ENCODE measurements around the gene TBC1D23.
"Not testable (repeated sequence)": the region's sequence is repeated elsewhere in the genome, so short reads cannot be mapped to it uniquely, and the experiment has no call there.

The TBC1D23 gene

DNA sequence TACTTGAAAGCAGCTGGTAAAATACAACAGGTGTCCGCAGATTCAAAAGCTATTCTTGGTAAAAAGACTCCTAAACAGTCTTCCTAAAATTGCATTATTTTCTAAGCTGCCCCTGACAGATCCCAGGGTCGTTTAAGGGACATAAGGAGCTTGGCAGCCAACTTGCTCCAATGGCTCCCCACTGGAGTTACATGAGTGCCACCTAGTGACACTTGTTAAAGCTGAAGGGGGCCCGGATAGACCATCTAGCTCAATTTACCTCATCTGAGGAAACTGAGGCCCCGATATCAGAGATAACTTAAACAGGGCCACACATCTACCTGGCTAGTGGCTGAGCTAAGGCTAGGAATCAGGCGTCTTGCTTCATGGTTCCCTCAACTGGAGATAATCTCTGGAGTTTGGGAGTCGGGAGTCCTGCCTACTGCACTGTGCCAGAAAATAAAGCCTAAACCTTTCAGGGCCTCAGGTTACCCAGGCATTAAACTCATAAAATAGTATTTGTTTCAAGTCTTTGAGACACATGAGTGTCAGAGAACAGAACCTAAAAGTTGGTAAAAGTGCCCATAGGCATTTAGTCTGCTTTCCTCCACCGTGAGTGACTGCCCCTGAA, 6.5 kb upstream of the TBC1D23 start:
- DNase-seq, result peak; percentile 54

DNA sequence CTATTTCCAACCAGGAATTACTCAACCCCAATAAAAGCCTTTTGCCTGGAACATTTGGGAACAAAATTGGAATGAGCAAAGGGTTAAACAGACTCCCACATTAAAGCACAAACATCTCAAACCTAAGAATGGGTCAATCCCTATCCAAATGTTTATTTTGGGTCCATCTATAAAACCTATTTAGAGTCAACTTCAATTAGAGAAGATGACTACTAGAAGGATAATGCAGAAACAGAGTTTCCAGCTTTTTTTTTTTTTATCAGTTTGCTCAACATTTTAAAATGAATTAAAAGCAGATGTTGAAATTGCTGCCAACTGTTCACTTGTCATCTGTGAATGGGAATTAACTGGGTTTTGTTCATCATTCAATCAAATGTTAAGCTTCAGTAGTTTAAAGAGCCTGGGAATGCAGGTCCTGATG, 4.1 kb upstream of the TBC1D23 start:
- DNase-seq, result no peak

DNA sequence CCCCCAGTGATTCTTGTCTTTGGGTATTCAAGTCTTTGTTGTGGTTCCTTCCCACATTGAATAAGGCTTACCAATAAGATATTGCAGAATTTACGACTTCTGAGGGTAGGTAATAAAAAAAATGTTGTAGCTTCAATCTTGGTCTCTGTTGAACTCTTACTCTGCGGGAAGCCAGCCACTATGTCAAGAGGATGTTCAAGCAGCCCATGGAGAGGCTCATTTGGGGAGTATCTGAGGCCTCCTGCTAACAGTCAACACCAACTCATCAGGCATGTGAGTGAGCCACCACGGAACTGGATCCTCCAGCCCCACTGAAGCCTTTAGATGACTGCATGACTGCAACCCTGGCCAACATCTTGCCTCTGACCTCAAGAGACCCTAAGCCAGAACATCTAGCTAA, 3.2 kb upstream of the TBC1D23 start:
- no peak for DNase-seq

DNA sequence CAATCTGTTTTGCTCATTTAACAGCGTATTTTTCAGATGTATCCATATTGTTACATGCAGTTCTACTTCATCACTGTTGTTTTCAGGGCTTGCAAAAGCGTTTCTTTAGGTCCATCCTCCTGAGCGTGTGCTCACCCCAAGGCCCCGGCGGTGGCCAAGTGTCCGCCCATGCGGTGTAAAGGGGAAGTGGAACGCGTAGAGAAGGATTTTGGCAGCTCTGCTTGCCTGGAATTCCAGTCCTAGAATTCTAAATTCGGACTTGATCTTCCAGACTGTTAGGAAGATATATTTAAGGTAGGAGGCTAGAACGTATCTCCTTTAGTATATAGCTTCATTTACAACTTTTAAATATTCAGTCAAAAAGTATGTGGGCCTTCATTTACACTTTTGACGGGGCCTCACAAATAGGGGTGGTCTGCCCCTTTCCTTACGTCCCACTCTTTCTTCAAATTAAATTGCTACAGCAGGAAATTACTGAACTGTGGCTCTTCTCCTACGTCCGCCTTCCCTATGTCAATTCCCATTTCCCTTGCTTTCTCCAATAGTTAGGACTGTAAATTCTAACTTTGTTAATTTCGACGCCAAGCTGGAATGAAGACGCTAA, 609 bp upstream of the TBC1D23 start:
- no peak for DNase-seq

DNA sequence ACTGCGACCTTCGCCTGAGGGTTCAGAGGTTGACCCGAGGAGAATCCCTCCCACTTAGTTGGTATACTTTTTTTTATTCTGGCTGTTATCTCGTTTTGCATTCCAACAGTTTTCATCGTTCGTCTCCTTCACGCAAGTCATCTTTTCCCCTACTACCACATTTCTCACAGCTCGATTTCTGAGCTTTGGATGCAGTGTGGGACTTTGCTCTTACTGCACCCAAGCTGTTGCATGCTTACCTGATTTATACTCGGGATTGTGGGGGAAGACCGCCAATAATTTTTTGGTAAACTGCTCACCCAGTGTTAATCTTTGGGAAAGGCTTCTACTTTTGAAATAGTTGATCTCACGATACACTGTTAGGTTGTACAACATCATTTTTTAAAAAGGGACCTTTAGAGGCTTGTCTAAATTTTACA, 702 bp downstream of the TBC1D23 start:
- DNase-seq, result no peak

DNA sequence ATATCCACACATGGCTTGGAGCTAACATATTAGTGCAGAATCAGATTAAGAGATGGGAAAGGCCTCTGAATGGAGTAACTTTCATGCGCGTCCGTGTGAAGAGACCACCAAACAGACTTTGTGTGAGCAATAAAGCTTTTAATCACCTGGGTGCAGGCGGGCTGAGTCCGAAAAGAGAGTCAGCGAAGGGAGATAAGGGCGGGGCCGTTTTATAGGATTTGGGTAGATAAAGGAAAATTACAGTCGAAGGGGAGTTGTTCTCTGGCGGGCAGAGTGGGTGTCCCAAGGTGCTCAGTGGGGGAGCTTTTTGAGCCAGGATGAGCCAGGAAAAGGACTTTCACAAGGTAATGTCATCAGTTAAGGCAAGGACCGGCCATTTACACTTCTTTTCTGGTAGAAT, 2.1 kb downstream of the TBC1D23 start:
- DNase-seq, result not testable (repeated sequence)

DNA sequence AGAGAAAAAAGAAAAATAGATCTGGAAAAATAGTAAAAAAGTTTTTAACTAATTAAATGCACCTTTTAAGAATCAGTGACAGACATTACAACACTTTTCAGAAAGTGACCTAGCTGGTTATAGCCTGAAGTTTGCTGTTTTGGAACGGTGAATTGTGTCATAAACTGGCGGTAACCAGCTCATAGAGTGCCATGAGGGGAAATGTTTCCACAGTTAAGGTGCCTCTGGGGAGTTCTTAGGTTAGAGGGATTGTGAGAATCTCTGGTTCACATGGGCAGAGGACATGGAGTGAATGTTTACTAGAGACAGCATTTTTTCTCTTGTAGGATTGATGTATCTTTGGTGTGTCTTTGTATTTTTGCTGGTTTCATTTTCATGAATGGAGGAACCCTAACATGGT, 2.8 kb downstream of the TBC1D23 start:
- DNase-seq, result no peak

DNA sequence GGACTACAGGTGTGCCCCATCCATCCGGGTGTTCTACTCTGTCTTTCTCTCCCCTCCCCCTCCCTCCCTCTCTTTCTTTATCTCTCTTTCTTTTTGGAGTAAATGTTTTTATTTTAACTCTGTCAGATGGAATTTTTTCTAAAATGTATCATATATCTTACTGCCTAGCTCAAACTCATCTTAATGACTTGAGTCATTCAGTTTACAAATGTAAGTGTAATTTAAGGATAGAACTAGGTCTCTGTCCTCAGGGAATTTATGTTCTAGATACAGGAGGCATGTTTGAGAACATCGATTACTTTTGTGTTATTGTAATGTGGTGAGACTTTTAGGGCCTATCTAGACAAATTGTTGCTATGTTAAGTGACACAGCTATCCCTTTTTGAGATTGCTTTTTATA, 3.5 kb downstream of the TBC1D23 start:
- no peak for DNase-seq

DNA sequence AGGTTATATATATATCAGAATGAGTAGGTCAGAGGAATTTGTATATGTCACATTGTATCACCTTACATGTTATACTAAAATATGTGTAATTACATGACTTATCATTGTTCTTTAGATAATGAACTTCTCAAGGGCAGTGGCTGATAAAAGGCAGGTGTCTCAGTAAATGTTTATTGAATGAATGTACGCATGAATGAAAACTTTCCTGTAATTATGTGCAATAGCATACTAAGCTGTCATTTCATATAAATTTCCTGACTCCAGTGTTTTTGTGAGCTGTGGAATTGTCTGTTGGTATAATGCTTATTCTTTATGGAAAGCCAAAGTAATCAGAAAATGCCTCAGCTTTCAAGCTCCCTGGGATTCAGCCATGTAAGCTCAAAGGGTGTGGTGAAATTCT, 4.2 kb downstream of the TBC1D23 start:
- no peak for DNase-seq

DNA sequence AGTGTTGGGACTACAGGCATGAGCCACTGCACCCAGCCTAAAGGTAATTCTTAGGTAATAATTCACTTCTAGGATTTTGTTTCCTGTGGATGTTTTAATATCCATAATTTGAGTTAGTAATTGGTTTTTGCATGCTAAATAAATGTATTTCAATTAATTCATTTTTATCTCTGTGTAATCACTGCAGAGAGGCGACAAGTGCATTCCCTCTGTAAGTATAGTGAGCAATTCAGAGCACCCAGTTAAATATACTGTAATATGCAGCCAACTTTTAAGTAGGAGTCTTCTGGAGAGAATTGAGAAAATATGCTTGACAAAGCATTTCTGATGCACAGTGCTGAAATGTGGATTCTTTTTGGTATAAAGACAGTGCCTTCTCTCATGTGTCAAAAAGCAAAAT, 5.7 kb downstream of the TBC1D23 start:
- DNase-seq, result no peak

DNA sequence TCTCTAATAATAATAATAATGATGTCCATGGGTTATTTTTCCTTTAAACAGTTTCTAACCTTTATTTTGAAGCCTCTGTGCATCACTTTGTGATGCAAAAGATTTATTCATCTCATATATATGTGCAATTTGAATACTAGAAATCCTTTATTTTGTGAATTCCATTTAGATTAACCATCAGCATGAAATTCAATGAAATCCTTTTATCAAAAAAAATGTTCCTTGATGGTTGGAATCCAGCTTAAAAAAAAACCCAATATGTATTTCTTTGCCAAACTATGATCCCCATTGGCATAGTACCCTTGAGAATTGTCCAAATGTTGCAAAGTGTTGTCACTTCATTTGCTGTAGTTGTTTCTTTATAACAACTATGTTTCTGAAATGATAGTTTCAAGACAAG, 7.4 kb downstream of the TBC1D23 start:
- no peak for DNase-seq

DNA sequence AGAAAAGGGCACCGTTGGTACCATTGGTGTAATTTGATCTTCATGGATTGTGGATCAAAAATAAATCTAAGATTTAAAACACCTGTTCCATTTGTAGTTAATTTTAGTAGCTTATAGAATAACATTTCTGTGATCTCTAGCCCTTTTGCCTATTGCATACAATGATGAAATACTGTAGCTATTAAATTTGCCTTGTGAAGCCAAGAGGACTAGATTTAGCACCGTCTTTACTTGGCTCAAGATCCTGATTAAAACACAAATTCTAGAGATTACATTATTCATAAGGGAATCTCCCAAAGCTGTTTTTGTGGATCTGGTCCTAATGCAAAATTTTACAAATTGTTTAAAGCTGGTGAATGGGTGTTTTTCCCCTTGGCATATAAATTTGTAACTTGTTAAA, 8.2 kb downstream of the TBC1D23 start:
- DNase-seq, result no peak

DNA sequence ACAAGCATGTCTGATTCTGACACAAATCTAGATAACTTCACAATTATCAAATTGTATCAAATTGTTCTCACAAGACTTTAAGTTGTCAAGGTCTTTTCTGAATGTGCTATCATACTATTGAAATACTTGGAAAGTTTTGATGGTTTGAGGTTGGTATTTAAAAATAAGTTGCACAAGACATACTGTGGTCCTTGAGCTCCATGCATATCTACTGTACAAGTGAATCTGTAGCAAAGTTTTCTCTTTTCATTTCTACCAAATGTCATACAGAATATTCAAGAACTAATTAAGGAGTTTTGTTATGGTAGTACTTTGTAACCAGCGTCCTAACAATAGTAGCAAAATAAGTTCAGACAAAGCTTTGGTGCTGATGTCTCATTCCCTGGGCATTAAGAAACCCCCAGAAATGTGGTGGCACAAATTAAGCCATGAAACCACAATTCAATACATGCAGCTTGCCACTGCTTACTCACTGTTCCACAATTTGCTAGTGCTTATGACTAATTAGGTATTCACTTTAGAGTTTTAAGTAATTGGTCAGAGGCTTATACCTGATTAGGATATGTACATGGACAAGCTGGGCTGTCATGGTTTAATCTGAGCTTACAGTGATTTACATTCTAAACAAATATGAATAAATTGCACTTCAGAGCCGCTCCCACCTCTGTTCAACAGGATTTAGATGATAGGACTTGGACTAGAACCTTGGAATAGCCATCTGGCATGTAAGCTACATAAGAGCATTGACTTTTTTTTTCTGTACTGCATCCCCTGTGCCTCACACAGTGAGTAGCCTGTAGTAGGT, 8.8 kb downstream of the TBC1D23 start:
- DNase-seq, result no peak

DNA sequence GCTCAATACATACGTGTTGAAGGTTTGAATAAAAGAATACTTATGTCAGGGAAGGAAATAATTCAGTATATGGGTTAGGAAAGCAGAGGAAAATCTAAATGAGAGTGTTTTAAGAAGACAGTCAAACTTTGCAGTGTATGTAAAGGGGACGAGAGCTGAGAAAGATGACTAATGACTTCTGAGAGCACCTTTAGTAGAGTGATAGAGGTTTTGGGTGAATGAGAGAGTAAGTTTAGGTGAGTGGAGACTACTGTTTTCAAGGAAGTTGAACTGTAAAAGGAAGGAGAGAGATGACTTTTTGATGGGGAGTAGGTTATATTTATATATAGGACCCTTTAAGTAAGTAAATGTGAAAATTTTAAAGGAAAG, 9.4 kb downstream of the TBC1D23 start:
- no peak for DNase-seq

DNA sequence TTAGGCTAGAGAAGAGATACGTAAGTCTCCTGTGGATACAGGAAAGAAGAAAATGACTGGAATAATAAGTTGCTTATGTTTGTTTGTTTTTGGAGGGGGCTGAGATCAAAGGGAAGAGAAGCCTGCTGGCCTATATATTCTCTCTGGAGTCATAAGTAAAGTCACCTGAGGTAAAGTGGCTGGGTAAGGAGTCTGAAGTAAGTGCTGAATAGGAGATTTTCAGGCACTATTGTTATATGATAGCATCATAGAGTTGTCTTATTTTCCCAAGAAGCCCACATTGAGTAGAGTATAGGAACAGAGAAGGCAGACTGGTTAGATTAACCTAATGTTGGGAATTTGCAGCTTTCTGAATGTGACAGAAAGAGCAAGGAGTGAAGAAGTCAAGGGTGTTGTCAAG, 10.7 kb downstream of the TBC1D23 start:
- no peak for DNase-seq

DNA sequence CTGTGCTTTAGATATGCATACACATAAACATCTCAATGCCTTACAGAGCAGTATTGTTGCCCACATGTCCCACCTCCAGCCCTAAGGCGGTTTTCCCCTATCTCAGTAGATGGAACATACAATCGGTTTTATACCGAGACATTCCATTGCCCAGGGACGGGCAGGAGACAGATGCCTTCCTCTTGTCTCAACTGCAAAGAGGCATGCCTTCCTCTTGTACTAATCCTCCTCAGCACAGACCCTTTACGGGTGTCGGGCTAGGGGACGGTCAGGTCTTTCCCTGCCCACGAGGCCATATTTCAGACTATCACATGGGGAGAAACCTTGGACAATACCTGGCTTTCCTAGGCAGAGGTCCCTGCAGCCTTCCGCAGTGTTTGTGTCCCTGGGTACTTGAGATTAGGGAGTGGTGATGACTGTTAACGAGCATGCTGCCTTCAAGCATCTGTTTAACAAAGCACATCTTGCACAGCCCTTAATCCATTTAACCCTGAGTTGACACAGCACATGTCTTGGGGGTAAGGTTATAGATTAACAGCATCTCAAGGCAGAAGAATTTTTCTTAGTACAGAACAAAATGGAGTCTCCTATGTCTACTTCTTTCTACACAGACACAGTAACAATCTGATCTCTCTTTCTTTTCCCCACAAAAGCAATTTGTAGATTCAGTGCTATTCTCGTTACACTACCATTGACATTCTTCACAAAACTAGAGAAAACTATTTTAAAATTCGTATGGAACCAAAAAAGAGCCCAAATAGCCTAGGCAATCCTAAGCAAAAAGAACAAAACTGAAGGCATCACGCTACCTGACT, 12.2 kb downstream of the TBC1D23 start:
- not testable (repeated sequence) for DNase-seq

DNA sequence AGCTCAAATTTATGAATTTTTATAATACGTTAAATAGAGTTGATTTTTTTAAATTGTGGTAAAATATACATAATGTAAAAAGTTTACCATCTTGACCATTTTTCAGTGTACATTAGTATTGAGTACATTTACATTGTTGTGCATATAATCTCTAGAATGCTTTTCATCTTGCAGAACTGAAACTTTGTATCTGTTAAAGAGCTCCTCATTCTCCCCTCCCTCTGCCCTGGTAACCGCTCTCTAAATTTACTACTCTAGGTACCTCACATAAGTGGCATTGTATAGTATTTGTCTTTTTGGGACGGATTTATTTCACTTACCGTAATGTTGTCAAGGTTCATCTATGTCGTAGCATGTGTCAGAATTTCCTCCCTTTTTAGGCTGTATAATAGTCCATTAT, 13.6 kb downstream of the TBC1D23 start:
- no peak for DNase-seq

DNA sequence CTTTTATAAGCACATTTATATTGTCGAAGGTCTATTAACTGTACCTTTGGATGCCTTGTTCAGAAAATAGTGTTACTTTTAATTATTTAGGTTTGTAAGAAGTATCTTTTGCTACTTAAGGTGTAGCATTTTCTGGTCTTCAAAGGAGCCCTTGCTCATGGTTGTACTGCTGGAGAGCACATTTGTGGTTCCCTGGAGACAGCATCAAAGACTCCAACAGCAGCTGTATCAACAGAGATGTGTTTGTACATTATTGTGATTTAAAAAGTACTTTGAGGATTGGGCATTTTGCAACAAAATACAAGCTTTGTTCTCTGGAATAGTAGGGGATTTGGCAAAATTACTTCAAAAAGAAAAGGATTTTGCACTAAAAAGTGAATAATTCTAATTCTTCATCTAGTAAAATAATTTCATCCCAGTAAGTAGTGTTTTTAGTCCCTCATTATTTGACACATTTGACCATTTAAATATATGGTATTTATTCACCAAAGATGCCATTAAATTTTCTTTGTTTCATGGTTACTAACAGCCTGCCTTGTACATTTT, 16.5 kb downstream of the TBC1D23 start:
- DNase-seq, result no peak

DNA sequence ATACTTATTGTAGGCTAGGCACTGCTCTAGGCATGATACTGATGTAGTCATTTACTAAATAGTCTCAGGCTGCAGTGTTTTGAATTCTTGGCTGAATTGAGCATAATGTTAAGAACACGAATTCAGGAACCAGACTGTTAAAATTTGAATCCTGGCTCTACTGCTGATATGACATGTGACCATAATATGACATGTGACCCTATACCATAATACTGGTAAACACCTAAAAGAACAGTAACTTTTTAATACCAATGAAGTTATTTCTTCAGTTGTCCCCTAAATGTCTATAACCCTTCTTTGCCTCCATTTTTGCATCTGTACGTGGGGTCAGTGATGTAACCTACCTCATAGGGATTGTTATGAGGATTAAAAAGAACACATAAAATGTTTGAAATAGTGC, 18.1 kb downstream of the TBC1D23 start:
- no peak for DNase-seq

DNA sequence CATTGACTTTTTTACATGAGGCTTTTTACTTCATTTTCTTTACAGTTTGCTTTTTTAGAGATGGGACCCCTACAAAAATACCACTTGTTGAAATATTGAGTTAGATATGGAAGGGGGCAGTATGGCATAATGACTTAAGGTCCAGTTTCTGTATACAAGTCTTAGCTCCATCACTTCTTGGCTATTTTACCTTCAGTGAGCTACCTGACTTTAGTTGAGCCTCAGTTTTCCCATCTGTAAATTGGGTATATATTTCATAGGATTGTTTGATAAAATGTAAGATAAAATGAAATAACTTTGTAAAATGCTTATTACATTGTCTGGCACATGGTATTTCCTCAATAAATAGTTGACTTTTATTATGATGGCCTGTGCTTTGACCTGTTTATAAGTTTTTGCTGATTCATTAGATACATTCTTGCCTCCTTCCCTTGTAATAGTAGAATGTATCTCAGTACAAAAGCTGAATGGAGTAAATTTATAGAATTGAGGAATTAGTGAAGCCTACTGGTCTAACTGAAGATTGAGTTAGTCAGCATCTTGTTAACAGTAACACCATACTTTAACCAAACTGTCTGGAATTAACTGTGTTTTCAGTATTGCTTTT, 27.6 kb downstream of the TBC1D23 start:
- DNase-seq, result no peak

DNA sequence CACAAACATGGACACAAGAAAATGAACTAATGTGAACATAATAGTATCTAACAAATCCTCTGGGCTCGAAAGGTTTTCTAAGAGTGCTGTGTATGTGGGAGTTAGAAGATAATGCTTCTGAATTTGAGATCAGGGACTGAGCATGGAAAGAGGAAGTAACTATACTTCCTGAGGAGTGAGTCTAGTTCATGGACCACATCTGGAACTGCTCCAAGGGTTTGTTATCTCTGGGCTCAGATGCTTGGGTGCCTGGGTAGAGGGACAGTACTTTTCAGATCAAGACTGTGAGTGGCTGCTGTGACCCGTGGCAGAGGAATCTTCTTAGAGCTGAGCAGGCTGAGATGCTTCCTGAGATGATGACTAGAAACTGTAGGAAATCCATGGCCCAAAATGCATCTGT, 28.5 kb downstream of the TBC1D23 start:
- no peak for DNase-seq

DNA sequence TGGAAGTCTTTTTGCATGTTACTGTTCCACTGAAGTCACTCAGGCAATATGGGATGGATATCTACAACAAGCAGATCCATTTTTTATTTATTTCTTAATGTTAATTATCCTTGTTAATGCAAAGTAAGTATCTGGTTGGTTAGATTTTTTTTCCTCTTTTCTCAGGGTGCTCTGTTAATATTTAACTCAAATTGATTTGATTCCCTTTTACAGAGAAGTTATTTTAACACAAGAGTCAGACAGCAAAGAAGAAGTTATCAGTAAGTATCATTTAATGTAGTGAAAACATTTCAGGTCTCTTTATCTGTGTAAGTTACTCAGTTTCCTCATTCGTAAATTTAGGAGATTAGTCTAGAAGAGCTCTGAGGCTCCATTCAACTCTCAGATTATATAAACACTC, 34.3 kb downstream of the TBC1D23 start:
- DNase-seq, result no peak
